K562 (cell line): Measurements from ENCODE around the gene TXNIP. TPM values are rescaled to one million over a fixed set of nuclear protein-coding genes. Genes with fewer than 3 reads are reported as not detected.

Source experiments
- ARID1B ChIP-seq: fragments of 450-650 bp; IDR thresholded peaks from 2 replicates; pipeline ENCODE4 v1.6.1; 2016; ENCODE audit warnings: antibody characterized with exemption, mild to moderate bottlenecking, inconsistent platforms
- CSDE1 ChIP-seq, 2 experiments: fragments of 450-650 bp; IDR thresholded peaks; 2 replicates each; pipeline ENCODE4 v1.6.1; 2016; ENCODE audit warnings: mild to moderate bottlenecking in 1 of 2
- ESRRA ChIP-seq: fragments of 450-650 bp; IDR thresholded peaks from 2 replicates; pipeline ENCODE4 v1.6.1; 2014; ENCODE audit warnings: low read depth, mild to moderate bottlenecking, moderate library complexity, borderline replicate concordance
- FOS ChIP-seq: IDR thresholded peaks from 3 replicates; pipeline ENCODE4 v1.6.1; 2011; ENCODE audit not compliant: insufficient read length; ENCODE audit errors: extremely low read depth
- HDAC8 ChIP-seq: fragments of 450-650 bp; IDR thresholded peaks from 2 replicates; pipeline ENCODE4 v1.6.1; 2016; ENCODE audit warnings: mild to moderate bottlenecking, missing genetic modification characterization, moderate library complexity, missing compliant biosample characterization
- MAFK ChIP-seq: IDR thresholded peaks from 2 replicates; pipeline ENCODE4 v1.6.1; 2011; ENCODE audit warnings: low read length, improper control_type of control experiment
- NFXL1 ChIP-seq: fragments of 450-650 bp; formaldehyde crosslinking; IDR thresholded peaks from 2 replicates; pipeline ENCODE4 v1.4.0; 2021; ENCODE audit warnings: mild to moderate bottlenecking
- PRPF4 ChIP-seq: fragments of 200-400 bp; formaldehyde crosslinking; IDR thresholded peaks from one replicate; pipeline ENCODE4 v1.6.1; 2017; ENCODE audit warnings: low read length, low read depth, mild to moderate bottlenecking; ENCODE audit not compliant: insufficient read depth, poor library complexity, severe bottlenecking
- RBM15 ChIP-seq: fragments of 200-400 bp; formaldehyde crosslinking; IDR thresholded peaks from 2 replicates; pipeline ENCODE4 v1.6.1; 2018; ENCODE audit warnings: mild to moderate bottlenecking, low read length, moderate library complexity; ENCODE audit not compliant: insufficient read depth
- REST ChIP-seq, 2 experiments: fragments of 450-650 bp; formaldehyde crosslinking in 1 of 2; IDR thresholded peaks; 2 replicates each; pipeline versions ENCODE4 v1.4.0 to v1.6.1; 2014 to 2020; ENCODE audit warnings: mild to moderate bottlenecking in 2 of 2, borderline replicate concordance in 1 of 2, low read depth in 1 of 2
- SNAPC5 ChIP-seq: fragments of 250-450 bp; sonication (Bioruptor Pico); IDR thresholded peaks from 2 replicates; pipeline ENCODE4 v1.8.0; 2021; ENCODE audit warnings: moderate library complexity, mild to moderate bottlenecking, inconsistent platforms
- YY1 ChIP-seq, 3 experiments: IDR thresholded peaks; 2 replicates each; pipeline ENCODE4 v1.6.1; 2011; ENCODE audit warnings: low read length in 2 of 3, mild to moderate bottlenecking in 2 of 3, moderate library complexity in 2 of 3, borderline replicate concordance in 1 of 3, control low read depth in 1 of 3, low read depth in 1 of 3; ENCODE audit not compliant: insufficient read depth in 3 of 3, insufficient replicate concordance in 2 of 3, control insufficient read depth in 1 of 3, insufficient read length in 1 of 3; ENCODE audit errors: extremely low read depth in 1 of 3
- ZNF3 ChIP-seq: fragments of 250-450 bp; sonication (Bioruptor Pico); IDR thresholded peaks from 2 replicates; pipeline ENCODE4 v1.5.0; 2021; ENCODE audit warnings: mild to moderate bottlenecking, moderate library complexity
- ZNF644 ChIP-seq: fragments of 200-800 bp; sonication (Bioruptor generic); IDR thresholded peaks from 2 replicates; pipeline ENCODE4 v1.6.1; 2016; ENCODE audit warnings: low read depth, missing genetic modification characterization, missing compliant biosample characterization
- polyA plus RNA-seq, 8 experiments: library from polyadenylated mRNA; depleted of rRNA in 4 of 8; stranded (reverse) in 5 of 8; unstranded in 3 of 8; fragments of >200 nt; fragmentation: Nextera tagmentation in 2 of 8; fragmentation: Illumina TruSeq in 1 of 8; extraction: Ambion mirVana in 2 of 8; extraction: Trizol in 1 of 8; gene quantifications; 2 replicates each; pipeline versions ENCODE4 v1.2.1 to v1.2.3, GENCODE V29; 2011 to 2014; ENCODE audit warnings: inconsistent platforms in 1 of 8, missing spikeins in 1 of 8
- total RNA-seq, 7 experiments: library from RNA; depleted of rRNA in 6 of 7; stranded (reverse); fragments of >200 nt in 6 of 7; fragmentation: Illumina TruSeq in 2 of 7; extraction: Trizol in 2 of 7; gene quantifications; 2 replicates each; pipeline versions ENCODE4 v1.2.1 to v1.2.3, GENCODE V29; 2011 to 2021; ENCODE audit warnings: low replicate concordance in 1 of 7
- TF ChIP-seq, protein P1 (sequence below): fragments of 250-450 bp; sonication (Bioruptor Pico); IDR thresholded peaks from 2 replicates; pipeline ENCODE4 v1.8.0; 2021; ENCODE audit warnings: borderline replicate concordance, mild to moderate bottlenecking, moderate library complexity; ENCODE audit not compliant: poor library complexity, severe bottlenecking
- TF ChIP-seq, protein P2 (sequence below), 2 experiments: fragments of 450-650 bp in 1 of 2; sonication (generic) in 1 of 2; formaldehyde crosslinking in 1 of 2; IDR thresholded peaks in 1 of 2; conservative IDR thresholded peaks in 1 of 2; 2 replicates each; pipeline versions ENCODE4 v1.6.1 to v1.8.1; 2016 to 2023; ENCODE audit warnings: mild to moderate bottlenecking in 2 of 2, moderate library complexity in 2 of 2, inconsistent platforms in 1 of 2, missing genetic modification reagents in 1 of 2

Gene TXNIP
- total and polyA plus RNA-seq, 9 of the 15 experiments (the other 6 are each of a cell fraction or from before 2014, with no cell fraction given): 120 to 499 (median 257) TPM

DNA sequence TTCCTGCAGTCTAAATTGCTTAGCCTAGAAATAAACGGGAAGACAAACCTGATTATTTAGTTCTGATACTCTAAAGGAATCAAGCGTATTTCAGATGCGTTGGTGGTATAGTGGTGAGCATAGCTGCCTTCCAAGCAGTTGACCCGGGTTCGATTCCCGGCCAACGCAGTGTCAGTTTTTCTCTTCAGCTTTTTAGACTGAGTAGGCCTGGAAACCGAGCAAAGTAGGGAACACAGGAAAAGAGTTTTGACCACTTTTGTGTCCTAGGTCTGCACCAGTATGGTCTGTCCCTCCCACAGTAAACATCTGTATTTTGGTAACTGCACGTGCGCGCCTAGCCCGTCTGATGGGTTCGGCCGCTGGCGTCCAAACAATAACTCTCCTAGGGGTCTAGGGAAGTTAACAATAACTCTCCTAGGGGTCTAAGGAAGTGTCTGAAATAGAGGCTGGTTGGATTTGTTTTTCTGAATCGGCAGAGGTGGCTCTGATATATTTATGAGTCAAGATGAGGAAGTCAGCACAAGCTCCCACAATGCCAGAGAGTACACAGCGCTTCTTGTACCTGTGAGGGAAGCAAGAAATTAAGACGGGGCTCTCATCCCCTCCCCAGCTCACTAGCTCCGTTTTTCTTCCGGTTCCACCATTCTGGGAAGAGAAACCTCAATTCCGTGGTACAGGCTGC lies 40.7 kb upstream of the TXNIP start (continued):
- TF ChIP-seq REST (IDR thresholded peaks at IDR 0.05; ENCODE audit: borderline replicate concordance): no peak
- TF ChIP-seq REST (CRISPR knock-in tag; IDR thresholded peaks at IDR 0.05; ENCODE audit: low read depth): no peak
- TF ChIP-seq RBM15: no peak
- no peak for TF ChIP-seq HDAC8 (tag)
- TF ChIP-seq ESRRA: peak; percentile 13; the same call in 1 of the 2 replicates
- TF ChIP-seq ARID1B: no peak
- TF ChIP-seq SNAPC5 (CRISPR knock-in tag): no peak
- 0 out of 2 replicates have a peak, but pooled peaks have one; percentile 33 for TF ChIP-seq MAFK
- TF ChIP-seq FOS: no peak
- TF ChIP-seq PRPF4: no peak
- TF ChIP-seq, protein P1, sequence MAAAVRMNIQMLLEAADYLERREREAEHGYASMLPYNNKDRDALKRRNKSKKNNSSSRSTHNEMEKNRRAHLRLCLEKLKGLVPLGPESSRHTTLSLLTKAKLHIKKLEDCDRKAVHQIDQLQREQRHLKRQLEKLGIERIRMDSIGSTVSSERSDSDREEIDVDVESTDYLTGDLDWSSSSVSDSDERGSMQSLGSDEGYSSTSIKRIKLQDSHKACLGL (CRISPR knock-in tag): no peak
- peak in 1 of 2 experiments; percentile 93; a peak in 2 of 4 replicates for TF ChIP-seq CSDE1 (IDR thresholded peaks at IDR 0.05)
- peak in 1 of 3 experiments; percentile 10 for TF ChIP-seq YY1 (IDR thresholded peaks at IDR 0.05; ENCODE audit: borderline replicate concordance in 1 of 3, control insufficient read depth in 1 of 3, extremely low read depth in 1 of 3, insufficient read depth in 3 of 3, insufficient read length in 1 of 3, insufficient replicate concordance in 2 of 3, low read depth in 1 of 3, low read length in 2 of 3)
- TF ChIP-seq, protein P2, sequence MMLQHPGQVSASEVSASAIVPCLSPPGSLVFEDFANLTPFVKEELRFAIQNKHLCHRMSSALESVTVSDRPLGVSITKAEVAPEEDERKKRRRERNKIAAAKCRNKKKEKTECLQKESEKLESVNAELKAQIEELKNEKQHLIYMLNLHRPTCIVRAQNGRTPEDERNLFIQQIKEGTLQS (IDR thresholded peaks at IDR 0.05): no peak
- TF ChIP-seq, protein P2 (CRISPR knock-in tag; conservative IDR thresholded peaks at IDR 0.05): peak; percentile 61; the same call in 1 of the 2 replicates
- TF ChIP-seq ZNF3 (CRISPR knock-in tag): no peak
- TF ChIP-seq NFXL1: no peak
- TF ChIP-seq ZNF644 (tag): no peak
